ENCODE measurements around the gene HIC2.

The HIC2 gene

DNA sequence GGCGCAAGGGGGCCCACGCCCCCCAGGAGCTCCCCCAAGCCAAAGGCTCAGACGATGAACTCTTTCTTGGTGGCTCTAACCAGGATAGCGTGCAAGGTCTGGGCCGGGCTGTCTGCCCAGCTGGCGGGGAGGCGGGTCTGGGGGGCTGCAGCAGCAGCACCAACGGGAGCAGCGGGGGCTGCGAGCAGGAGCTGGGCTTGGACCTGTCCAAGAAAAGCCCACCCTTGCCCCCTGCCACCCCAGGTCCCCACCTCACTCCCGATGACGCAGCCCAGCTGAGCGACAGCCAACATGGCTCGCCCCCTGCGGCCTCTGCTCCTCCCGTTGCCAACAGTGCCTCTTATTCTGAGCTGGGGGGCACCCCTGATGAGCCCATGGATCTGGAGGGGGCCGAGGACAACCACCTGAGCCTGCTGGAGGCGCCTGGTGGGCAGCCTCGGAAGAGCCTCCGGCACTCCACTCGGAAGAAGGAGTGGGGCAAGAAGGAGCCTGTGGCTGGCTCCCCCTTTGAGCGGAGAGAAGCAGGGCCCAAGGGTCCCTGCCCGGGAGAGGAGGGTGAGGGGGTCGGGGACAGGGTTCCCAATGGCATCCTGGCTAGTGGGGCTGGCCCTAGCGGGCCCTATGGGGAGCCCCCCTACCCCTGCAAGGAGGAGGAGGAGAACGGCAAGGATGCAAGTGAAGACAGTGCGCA, 28.4 kb downstream of the HIC2 start:
- no peak overlapping the region for H3K23ac ChIP-seq (ENCODE audit: low read length in 2 of 2)
- H2BK12ac ChIP-seq (ENCODE audit: low read length in 2 of 2), result no peak overlapping the region
- H3K18ac ChIP-seq (ENCODE audit: low read depth in 1 of 2, low read length in 2 of 2), result no peak overlapping the region
- H2AK5ac ChIP-seq (ENCODE audit: low read length, severe bottlenecking), result no peak overlapping the region
- no peaks in the 10 kb centered on the region for H3K9me3 ChIP-seq (ENCODE audit: control insufficient read depth, low read length)
- DNase-seq, result no peak
- H3K36me3 ChIP-seq (ENCODE audit: control insufficient read depth in 1 of 2, insufficient read depth in 2 of 2, low read depth in 1 of 2, low read length in 2 of 2), result peaks cover 12 to 59% of the 10 kb centered on the region in 2 experiments
- H2BK15ac ChIP-seq (ENCODE audit: low read depth, poor library complexity, severe bottlenecking), result no peak overlapping the region
- H2BK120ac ChIP-seq (ENCODE audit: low read depth, low read length), result no peak overlapping the region
- peaks cover 44% of the 10 kb centered on the region for H3K79me1 ChIP-seq (replicated peaks; ENCODE audit: low read length, poor library complexity, severe bottlenecking)
- no peak overlapping the region for H3K4me3 ChIP-seq (ENCODE audit: insufficient read depth in 1 of 2, low read depth in 1 of 2, low read length in 2 of 2)
- no peak overlapping the region for H4K8ac ChIP-seq (ENCODE audit: low read length)
- H2BK5ac ChIP-seq (ENCODE audit: low read depth, low read length, poor library complexity, severe bottlenecking), result no peak overlapping the region
- no peak overlapping the region for H3K4ac ChIP-seq (ENCODE audit: low read depth in 1 of 2, low read length in 2 of 2)
- H3K27me3 ChIP-seq (ENCODE audit: control insufficient read depth in 1 of 2, insufficient read depth in 1 of 2, low read length in 2 of 2), result no peaks in the 10 kb centered on the region
- no peak overlapping the region for H3K9ac ChIP-seq (ENCODE audit: low read length)
- peaks cover 20% of the 10 kb centered on the region for H3K4me1 ChIP-seq (ENCODE audit: control insufficient read depth, insufficient read depth, low read depth, low read length)
- 96% methylated on average over 27 of the region's 27 CpGs for WGBS
- no peak overlapping the region for H3K27ac ChIP-seq (ENCODE audit: low read length, poor library complexity, severe bottlenecking)
- no peak overlapping the region for H3K14ac ChIP-seq (ENCODE audit: low read length in 2 of 2)
- H4K91ac ChIP-seq (ENCODE audit: low read length), result no peak overlapping the region
- no peak overlapping the region for H3K4me2 ChIP-seq (ENCODE audit: low read length, poor library complexity, severe bottlenecking)
- no peak overlapping the region for H2AFZ ChIP-seq (ENCODE audit: low read depth, low read length)

DNA sequence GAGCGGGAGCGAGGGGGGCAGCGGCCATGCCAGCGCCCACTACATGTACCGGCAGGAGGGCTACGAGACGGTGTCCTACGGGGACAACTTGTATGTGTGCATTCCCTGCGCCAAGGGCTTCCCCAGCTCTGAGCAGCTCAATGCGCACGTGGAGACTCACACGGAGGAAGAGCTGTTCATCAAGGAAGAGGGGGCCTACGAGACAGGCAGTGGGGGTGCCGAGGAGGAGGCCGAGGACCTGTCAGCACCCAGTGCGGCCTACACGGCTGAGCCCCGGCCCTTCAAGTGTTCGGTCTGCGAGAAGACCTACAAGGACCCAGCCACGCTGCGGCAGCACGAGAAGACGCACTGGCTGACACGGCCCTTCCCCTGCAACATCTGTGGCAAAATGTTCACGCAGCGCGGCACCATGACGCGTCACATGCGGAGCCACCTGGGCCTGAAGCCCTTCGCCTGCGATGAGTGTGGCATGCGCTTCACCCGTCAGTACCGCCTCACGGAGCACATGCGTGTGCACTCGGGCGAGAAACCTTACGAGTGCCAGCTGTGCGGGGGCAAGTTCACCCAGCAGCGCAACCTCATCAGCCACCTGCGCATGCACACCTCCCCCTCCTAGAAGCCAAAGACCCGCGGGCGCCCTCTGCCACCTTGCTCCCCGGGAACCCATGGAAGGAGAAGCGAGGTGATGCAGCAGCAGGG, 29.1 kb downstream of the HIC2 start:
- no peak overlapping the region for H3K23ac ChIP-seq (ENCODE audit: low read length in 2 of 2)
- H2BK12ac ChIP-seq (ENCODE audit: low read length in 2 of 2), result no peak overlapping the region
- H2AFZ ChIP-seq (ENCODE audit: low read depth, low read length), result no peak overlapping the region
- no peaks in the 10 kb centered on the region for H3K27me3 ChIP-seq (ENCODE audit: control insufficient read depth in 1 of 2, insufficient read depth in 1 of 2, low read length in 2 of 2)
- H3K27ac ChIP-seq (ENCODE audit: low read length, poor library complexity, severe bottlenecking), result no peak overlapping the region
- H3K18ac ChIP-seq (ENCODE audit: low read depth in 1 of 2, low read length in 2 of 2), result no peak overlapping the region
- H4K8ac ChIP-seq (ENCODE audit: low read length), result no peak overlapping the region
- H3K4ac ChIP-seq (ENCODE audit: low read depth in 1 of 2, low read length in 2 of 2), result no peak overlapping the region
- H3K36me3 ChIP-seq (ENCODE audit: control insufficient read depth in 1 of 2, insufficient read depth in 2 of 2, low read depth in 1 of 2, low read length in 2 of 2), result peaks cover 12 to 59% of the 10 kb centered on the region in 2 experiments
- 96% methylated on average over 49 of the region's 49 CpGs for WGBS
- no peak overlapping the region for H2BK15ac ChIP-seq (ENCODE audit: low read depth, poor library complexity, severe bottlenecking)
- H3K4me1 ChIP-seq (ENCODE audit: control insufficient read depth, insufficient read depth, low read depth, low read length), result peaks cover 20% of the 10 kb centered on the region
- no peak overlapping the region for H2AK5ac ChIP-seq (ENCODE audit: low read length, severe bottlenecking)
- no peak overlapping the region for H3K9ac ChIP-seq (ENCODE audit: low read length)
- H3K79me1 ChIP-seq (replicated peaks; ENCODE audit: low read length, poor library complexity, severe bottlenecking), result peaks cover 48% of the 10 kb centered on the region
- H2BK120ac ChIP-seq (ENCODE audit: low read depth, low read length), result no peak overlapping the region
- no peak overlapping the region for H3K4me3 ChIP-seq (ENCODE audit: insufficient read depth in 1 of 2, low read depth in 1 of 2, low read length in 2 of 2)
- H4K91ac ChIP-seq (ENCODE audit: low read length), result peak overlapping the region; percentile 14
- no peak for DNase-seq
- H3K14ac ChIP-seq (ENCODE audit: low read length in 2 of 2), result no peak overlapping the region
- no peaks in the 10 kb centered on the region for H3K9me3 ChIP-seq (ENCODE audit: control insufficient read depth, low read length)
- H2BK5ac ChIP-seq (ENCODE audit: low read depth, low read length, poor library complexity, severe bottlenecking), result no peak overlapping the region
- H3K4me2 ChIP-seq (ENCODE audit: low read length, poor library complexity, severe bottlenecking), result no peak overlapping the region

DNA sequence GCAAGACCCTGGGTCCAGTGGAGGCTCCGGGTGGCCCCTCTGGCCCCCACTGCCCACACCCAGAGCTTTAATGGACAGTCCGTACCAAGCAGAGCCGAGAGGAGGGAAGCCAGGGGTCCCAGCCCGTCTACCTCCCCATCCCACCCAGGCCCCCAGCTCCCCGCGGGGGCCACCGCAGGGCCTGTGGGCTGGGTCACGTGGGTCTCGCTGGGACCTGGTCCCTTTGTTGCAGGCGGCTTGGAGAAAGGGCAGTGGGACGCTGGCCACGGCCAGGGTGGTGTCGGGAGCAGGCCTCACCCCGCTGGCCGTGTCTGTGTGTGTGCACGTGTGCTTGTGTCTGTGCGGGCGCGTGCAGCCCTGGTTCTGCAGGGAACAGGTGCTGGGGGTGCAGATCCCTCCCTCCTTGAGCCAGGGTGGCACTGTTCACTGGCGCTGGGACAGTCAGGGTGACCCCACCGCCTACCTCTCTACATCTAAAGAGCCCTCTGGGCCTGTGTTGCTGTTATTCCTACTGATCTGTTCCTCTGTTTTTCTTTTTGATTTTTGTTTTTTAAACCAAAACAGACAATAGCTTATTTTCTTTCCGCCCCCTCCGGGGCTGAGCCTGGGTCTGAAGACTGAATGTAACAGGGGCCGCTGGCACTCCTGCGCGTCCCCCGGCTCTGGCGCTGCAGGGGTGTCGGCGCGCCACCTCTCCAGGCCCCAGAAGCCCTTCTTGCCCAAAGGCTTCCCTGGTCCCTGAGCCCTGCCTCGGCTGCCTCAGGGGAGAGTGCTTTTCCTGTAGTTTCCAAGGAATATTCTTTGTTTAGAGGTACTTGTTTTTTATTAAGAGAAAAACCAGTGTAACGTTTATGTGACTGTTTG, 29.9 kb downstream of the HIC2 start:
- H2AFZ ChIP-seq (ENCODE audit: low read depth, low read length), result no peak overlapping the region
- no peak overlapping the region for H4K91ac ChIP-seq (ENCODE audit: low read length)
- H2AK5ac ChIP-seq (ENCODE audit: low read length, severe bottlenecking), result no peak overlapping the region
- no peak overlapping the region for H3K4me2 ChIP-seq (ENCODE audit: low read length, poor library complexity, severe bottlenecking)
- no peaks in the 10 kb centered on the region for H3K27me3 ChIP-seq (ENCODE audit: control insufficient read depth in 1 of 2, insufficient read depth in 1 of 2, low read length in 2 of 2)
- H4K8ac ChIP-seq (ENCODE audit: low read length), result no peak overlapping the region
- H2BK12ac ChIP-seq (ENCODE audit: low read length in 2 of 2), result no peak overlapping the region
- H3K23ac ChIP-seq (ENCODE audit: low read length in 2 of 2), result no peak overlapping the region
- H3K4me1 ChIP-seq (ENCODE audit: control insufficient read depth, insufficient read depth, low read depth, low read length), result peaks cover 20% of the 10 kb centered on the region
- no peak overlapping the region for H2BK5ac ChIP-seq (ENCODE audit: low read depth, low read length, poor library complexity, severe bottlenecking)
- DNase-seq, result no peak
- H3K9ac ChIP-seq (ENCODE audit: low read length), result no peak overlapping the region
- no peak overlapping the region for H3K14ac ChIP-seq (ENCODE audit: low read length in 2 of 2)
- WGBS, result 96% methylated on average over 32 of the region's 33 CpGs
- no peak overlapping the region for H3K4me3 ChIP-seq (ENCODE audit: insufficient read depth in 1 of 2, low read depth in 1 of 2, low read length in 2 of 2)
- H2BK120ac ChIP-seq (ENCODE audit: low read depth, low read length), result no peak overlapping the region
- H3K9me3 ChIP-seq (ENCODE audit: control insufficient read depth, low read length), result no peaks in the 10 kb centered on the region
- H3K4ac ChIP-seq (ENCODE audit: low read depth in 1 of 2, low read length in 2 of 2), result no peak overlapping the region
- H3K79me1 ChIP-seq (replicated peaks; ENCODE audit: low read length, poor library complexity, severe bottlenecking), result peaks cover 48% of the 10 kb centered on the region
- no peak overlapping the region for H2BK15ac ChIP-seq (ENCODE audit: low read depth, poor library complexity, severe bottlenecking)
- H3K36me3 ChIP-seq (ENCODE audit: control insufficient read depth in 1 of 2, insufficient read depth in 2 of 2, low read depth in 1 of 2, low read length in 2 of 2), result peaks cover 12 to 59% of the 10 kb centered on the region in 2 experiments
- no peak overlapping the region for H3K27ac ChIP-seq (ENCODE audit: low read length, poor library complexity, severe bottlenecking)
- H3K18ac ChIP-seq (ENCODE audit: low read depth in 1 of 2, low read length in 2 of 2), result no peak overlapping the region

All from mesenchymal stem cell (in vitro differentiated cells and primary cell).